CD14-positive monocyte (primary cell): ENCODE measurements around the gene IL1A. TPM values are rescaled to one million over a fixed set of nuclear protein-coding genes. Genes with fewer than 3 reads are reported as not detected.

Source experiments
- DNase-seq, 3 donors: peaks; one replicate each; pipeline ENCODE4 v3.0.0-alpha.2; 2011 to 2022
- H2AFZ ChIP-seq: 2 replicates; pipeline ENCODE4 v1.6.0; 2012; ENCODE audit warnings: mild to moderate bottlenecking, low read depth, low read length, inconsistent platforms; ENCODE audit not compliant: insufficient read depth, poor library complexity, severe bottlenecking
- H3K27ac ChIP-seq, 2 donors: 1 replicate in 1 of 2; 2 replicates in 1 of 2; pipeline ENCODE4 v1.5.1; 2012 to 2013; ENCODE audit warnings: low read length in 2 of 2, control low read depth in 1 of 2, inconsistent platforms in 1 of 2, low read depth in 1 of 2, mild to moderate bottlenecking in 1 of 2
- H3K27me3 ChIP-seq, 2 donors: one replicate each; pipeline versions ENCODE4 v1.6.0 to v1.6.1; 2011 to 2013; ENCODE audit warnings: low read length in 2 of 2; ENCODE audit not compliant: control insufficient read depth in 2 of 2, insufficient read depth in 2 of 2
- H3K36me3 ChIP-seq, 2 donors: replicated peaks in 1 of 2; 1 replicate in 1 of 2; 2 replicates in 1 of 2; pipeline versions ENCODE4 v1.5.1 to v1.6.1; 2012 to 2013; ENCODE audit warnings: low read length in 2 of 2, control low read depth in 1 of 2, inconsistent platforms in 1 of 2, mild to moderate bottlenecking in 1 of 2; ENCODE audit not compliant: insufficient read depth in 2 of 2, control insufficient read depth in 1 of 2
- H3K4me1 ChIP-seq, 2 donors: 1 replicate in 1 of 2; 2 replicates in 1 of 2; pipeline versions ENCODE4 v1.5.1 to v1.6.1; 2012 to 2013; ENCODE audit warnings: low read length in 2 of 2, control low read depth in 1 of 2, inconsistent platforms in 1 of 2, mild to moderate bottlenecking in 1 of 2, moderate library complexity in 1 of 2; ENCODE audit not compliant: insufficient read depth in 2 of 2, control insufficient read depth in 1 of 2
- H3K4me2 ChIP-seq: replicated peaks from 2 replicates; pipeline ENCODE3; 2012; ENCODE audit warnings: low read length, moderate library complexity, mild to moderate bottlenecking; ENCODE audit not compliant: poor library complexity, severe bottlenecking; ENCODE audit errors: extremely low read depth
- H3K4me3 ChIP-seq, 3 experiments: fragments of 200-600 bp in 1 of 3; sonication (generic) in 1 of 3; replicated peaks in 1 of 3; 1 replicate in 2 of 3; 2 replicates in 1 of 3; pipeline ENCODE4 v1.5.1; 2011 to 2013; ENCODE audit warnings: low read length in 3 of 3, mild to moderate bottlenecking in 3 of 3, control low read depth in 2 of 3, low read depth in 2 of 3, inconsistent platforms in 1 of 3, moderate library complexity in 1 of 3
- H3K79me2 ChIP-seq: 2 replicates; pipeline ENCODE4 v1.6.0; 2012; ENCODE audit warnings: mild to moderate bottlenecking, control low read depth, inconsistent platforms, low read length, moderate library complexity; ENCODE audit not compliant: insufficient read depth
- H3K9ac ChIP-seq: 2 replicates; pipeline ENCODE4 v1.6.0; 2017; ENCODE audit warnings: low read length, mild to moderate bottlenecking; ENCODE audit not compliant: insufficient read depth, poor library complexity, severe bottlenecking
- H3K9me3 ChIP-seq, 2 donors: replicated peaks in 1 of 2; 1 replicate in 1 of 2; 2 replicates in 1 of 2; pipeline versions ENCODE4 v1.5.1 to v1.6.1; 2012 to 2013; ENCODE audit warnings: low read length in 2 of 2, control low read depth in 1 of 2; ENCODE audit not compliant: control insufficient read depth in 1 of 2, insufficient read depth in 1 of 2
- H4K20me1 ChIP-seq: 2 replicates; pipeline ENCODE4 v1.6.0; 2012; ENCODE audit warnings: mild to moderate bottlenecking, low read length, control low read depth, moderate library complexity; ENCODE audit not compliant: insufficient read depth
- H3K27ac Mint-ChIP-seq, 7 donors: one replicate each; pipeline ENCODE4 v1.8.0; 2020; ENCODE audit warnings: mild to moderate bottlenecking in 7 of 7, mixed read lengths in 7 of 7, moderate library complexity in 6 of 7, inconsistent platforms in 2 of 7
- H3K27me3 Mint-ChIP-seq, 3 donors: one replicate each; pipeline ENCODE4 v1.8.0; 2021 to 2022; ENCODE audit warnings: low read depth in 3 of 3, mild to moderate bottlenecking in 3 of 3, mixed read lengths in 3 of 3, moderate library complexity in 3 of 3, inconsistent platforms in 1 of 3
- H3K36me3 Mint-ChIP-seq, 2 donors: one replicate each; pipeline ENCODE4 v1.8.0; 2020; ENCODE audit warnings: mixed read lengths in 2 of 2, inconsistent platforms in 1 of 2, mild to moderate bottlenecking in 1 of 2
- H3K4me1 Mint-ChIP-seq: one replicate; pipeline ENCODE4 v1.8.0; 2020; ENCODE audit warnings: mild to moderate bottlenecking, mixed read lengths
- H3K4me3 Mint-ChIP-seq, 2 donors: one replicate each; pipeline ENCODE4 v1.8.0; 2020; ENCODE audit warnings: mild to moderate bottlenecking in 2 of 2, mixed read lengths in 2 of 2, moderate library complexity in 1 of 2
- H3K9me3 Mint-ChIP-seq, 7 donors: one replicate each; pipeline ENCODE4 v1.8.0; 2020 to 2022; ENCODE audit warnings: mixed read lengths in 7 of 7, mild to moderate bottlenecking in 6 of 7, moderate library complexity in 6 of 7, inconsistent platforms in 2 of 7
- WGBS: methylation state at CpG from one replicate; pipeline ENCODE4 v1.1.5; 2013; ENCODE audit warnings: missing lambda C conversion rate; ENCODE audit not compliant: insufficient coverage; 5-methylcytosine and 5-hydroxymethylcytosine counted together
- intact Hi-C, 2 donors: fragments of 100-400 bp; cut with micrococcal nuclease; formaldehyde crosslinking; loops; one replicate each; pipeline versions ENCODE4 v1.15.0 to v1.15.1; 2023
- polyA plus RNA-seq, 3 donors: library from polyadenylated mRNA; depleted of rRNA in 1 of 3; unstranded in 2 of 3; stranded (reverse) in 1 of 3; fragments of 300-500 nt in 2 of 3; fragments of >200 nt in 1 of 3; fragmentation: Illumina TruSeq in 2 of 3; gene quantifications; 1 replicate in 2 of 3; 2 replicates in 1 of 3; pipeline ENCODE4 v1.2.3, GENCODE V29; 2012 to 2021
- TF ChIP-seq, protein P1 (sequence below): fragments of 200-600 bp; IDR thresholded peaks from one replicate; pipeline ENCODE4 v1.8.0; 2022; ENCODE audit warnings: antibody characterized with exemption, mild to moderate bottlenecking

IL1A gene
- polyA plus RNA-seq, 3 donors, result 0.26 to 0.83 TPM; not detected in 1

GRCh38 chr2:112762276-112762675, 22.0 kb downstream of the IL1A start:
- H3K9me3 Mint-ChIP-seq, result no peaks in the 10 kb centered on the region
- H3K36me3 Mint-ChIP-seq, result peaks cover 9 to 13% of the 10 kb centered on the region in 2 donors
- peak overlapping the region in 5 of 7 donors; percentile 11 to 63 (median 38) for H3K27ac Mint-ChIP-seq
- H3K4me1 Mint-ChIP-seq, result peaks cover 40% of the 10 kb centered on the region
- Histone ChIP-seq H3K27ac (peak overlapping the region in 1 of 2 donors; percentile 54), H4K20me1 (no peaks in the 10 kb centered on the region), H3K9me3 (no peaks in the 10 kb centered on the region), H3K79me2 (peaks cover 72% of the 10 kb centered on the region), H2AFZ (no peak overlapping the region), H3K4me2 (no peak overlapping the region), H3K27me3 (no peaks in the 10 kb centered on the region), H3K4me1 (peaks cover 27 to 41% of the 10 kb centered on the region in 2 donors), H3K36me3 (peaks cover 0 to 22% of the 10 kb centered on the region in 2 donors), H3K4me3 (no peak overlapping the region), H3K9ac (no peak overlapping the region)
- intact Hi-C loops, result loop anchor here in 1 of 2 donors (5.0 kb wide), 1 partner anchor 35 kb away; no protein-coding TSS in a partner anchor
- no peak overlapping the region for H3K4me3 Mint-ChIP-seq
- no peak for DNase-seq
- TF ChIP-seq, protein P1, sequence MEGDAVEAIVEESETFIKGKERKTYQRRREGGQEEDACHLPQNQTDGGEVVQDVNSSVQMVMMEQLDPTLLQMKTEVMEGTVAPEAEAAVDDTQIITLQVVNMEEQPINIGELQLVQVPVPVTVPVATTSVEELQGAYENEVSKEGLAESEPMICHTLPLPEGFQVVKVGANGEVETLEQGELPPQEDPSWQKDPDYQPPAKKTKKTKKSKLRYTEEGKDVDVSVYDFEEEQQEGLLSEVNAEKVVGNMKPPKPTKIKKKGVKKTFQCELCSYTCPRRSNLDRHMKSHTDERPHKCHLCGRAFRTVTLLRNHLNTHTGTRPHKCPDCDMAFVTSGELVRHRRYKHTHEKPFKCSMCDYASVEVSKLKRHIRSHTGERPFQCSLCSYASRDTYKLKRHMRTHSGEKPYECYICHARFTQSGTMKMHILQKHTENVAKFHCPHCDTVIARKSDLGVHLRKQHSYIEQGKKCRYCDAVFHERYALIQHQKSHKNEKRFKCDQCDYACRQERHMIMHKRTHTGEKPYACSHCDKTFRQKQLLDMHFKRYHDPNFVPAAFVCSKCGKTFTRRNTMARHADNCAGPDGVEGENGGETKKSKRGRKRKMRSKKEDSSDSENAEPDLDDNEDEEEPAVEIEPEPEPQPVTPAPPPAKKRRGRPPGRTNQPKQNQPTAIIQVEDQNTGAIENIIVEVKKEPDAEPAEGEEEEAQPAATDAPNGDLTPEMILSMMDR, result no peak
- 100% methylated on average over 4 of the region's 4 CpGs for WGBS
- peaks cover 0 to 1% (median 0%) of the 10 kb centered on the region in 3 donors for H3K27me3 Mint-ChIP-seq

GRCh38 chr2:112760149-112760548, 24.1 kb downstream of the IL1A start:
- Histone ChIP-seq H3K27me3 (no peaks in the 10 kb centered on the region), H3K79me2 (peaks cover 89% of the 10 kb centered on the region), H2AFZ (no peak overlapping the region), H3K4me3 (no peak overlapping the region), H3K27ac (no peak overlapping the region), H3K36me3 (peaks cover 0 to 32% of the 10 kb centered on the region in 2 donors), H3K9me3 (no peaks in the 10 kb centered on the region), H3K4me2 (no peak overlapping the region), H4K20me1 (no peaks in the 10 kb centered on the region), H3K9ac (no peak overlapping the region), H3K4me1 (peaks cover 30 to 43% of the 10 kb centered on the region in 2 donors)
- Mint-ChIP-seq H3K27me3 (peaks cover 0 to 1% (median 0%) of the 10 kb centered on the region in 3 donors), H3K4me1 (peaks cover 37% of the 10 kb centered on the region), H3K36me3 (peaks cover 16 to 24% of the 10 kb centered on the region in 2 donors), H3K9me3 (no peaks in the 10 kb centered on the region), H3K27ac (no peak overlapping the region), H3K4me3 (no peak overlapping the region)
- intact Hi-C loops, result loop anchor here in 1 of 2 donors (5.0 kb wide), 1 partner anchor 37 kb away; no protein-coding TSS in a partner anchor
- WGBS, result no CpG with 5 or more reads among the region's 1 CpG
- no peak for DNase-seq
- TF ChIP-seq, protein P1, result no peak
